ENCODE data around the gene NFIX.

The NFIX gene

DNA sequence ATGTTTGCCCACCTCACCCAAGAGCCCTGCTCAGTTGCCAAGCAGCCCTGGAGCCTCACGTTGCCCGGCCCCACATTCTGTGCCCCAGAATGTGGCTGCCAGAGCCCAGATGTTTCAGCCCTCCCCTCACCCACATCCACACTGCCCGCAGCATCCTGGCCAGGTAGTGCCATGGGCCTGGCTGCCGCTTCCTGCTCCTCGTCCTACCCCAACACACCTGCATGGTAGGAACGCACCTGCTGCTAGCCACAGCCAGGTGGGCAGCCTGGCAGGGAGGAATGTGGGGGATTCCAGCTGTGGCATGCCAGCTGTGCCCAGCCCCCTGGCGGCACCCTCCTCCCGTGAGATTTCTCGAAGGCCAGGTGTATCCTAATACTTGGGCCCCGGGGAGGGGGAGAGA, 7.5 kb upstream of the NFIX start:
- DNase-seq (ENCODE audit: low read depth in 2 of 2): no peak

DNA sequence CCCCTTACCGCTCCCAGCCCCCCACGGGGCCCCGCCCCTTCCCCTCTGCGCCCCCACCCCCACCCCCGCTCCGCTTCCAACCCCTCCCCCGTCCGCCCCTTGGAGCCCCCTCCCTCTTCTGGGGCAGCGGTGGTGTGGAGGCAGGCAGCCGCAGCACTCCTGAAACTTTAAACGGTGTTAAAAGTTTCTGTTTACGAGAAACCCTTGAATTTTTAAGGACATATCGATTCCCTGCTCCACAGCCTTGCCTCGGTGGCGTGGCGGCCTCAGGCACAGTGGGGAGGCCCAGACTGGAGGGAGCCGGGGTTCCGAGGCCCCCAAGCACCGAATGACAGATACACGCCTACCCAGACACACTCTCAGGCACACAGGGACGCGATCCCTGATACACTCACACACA, 4.8 kb upstream of the NFIX start:
- no peak for DNase-seq (ENCODE audit: low read depth in 2 of 2)

DNA sequence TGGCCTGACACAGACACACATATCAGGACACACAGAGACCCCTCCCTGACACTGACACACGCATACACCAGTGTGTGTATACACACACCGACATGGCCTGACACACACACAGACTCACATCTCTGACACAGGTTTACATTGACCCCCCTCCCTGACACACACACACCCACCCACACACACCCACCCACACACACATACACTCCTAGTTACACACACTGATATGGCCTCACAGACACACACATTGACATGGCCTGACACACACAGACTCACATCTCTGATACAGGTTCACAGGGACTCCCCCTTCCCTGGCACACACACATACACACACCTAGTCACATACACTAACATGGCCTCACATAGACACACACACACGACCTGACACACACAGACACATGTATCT, 4.4 kb upstream of the NFIX start:
- no peak for DNase-seq (ENCODE audit: low read depth in 2 of 2)

DNA sequence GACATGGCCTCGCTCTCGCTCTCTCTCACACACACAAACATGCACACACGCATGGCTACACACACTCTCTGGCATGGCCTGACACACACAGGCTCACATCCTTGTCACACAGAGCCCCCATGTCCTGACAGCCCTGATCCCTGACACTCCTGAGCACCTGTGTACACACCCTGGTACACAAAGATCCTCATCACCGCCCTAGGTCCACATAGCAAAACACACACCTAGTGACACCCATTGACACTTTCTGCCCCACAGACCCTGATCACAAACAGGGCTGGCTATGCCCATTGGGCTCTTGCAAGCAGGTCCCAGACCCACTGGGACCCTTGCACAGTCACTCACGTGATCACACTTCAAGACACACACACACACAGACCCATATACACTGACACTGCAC, 4.0 kb upstream of the NFIX start:
- DNase-seq (ENCODE audit: low read depth in 2 of 2): no peak

DNA sequence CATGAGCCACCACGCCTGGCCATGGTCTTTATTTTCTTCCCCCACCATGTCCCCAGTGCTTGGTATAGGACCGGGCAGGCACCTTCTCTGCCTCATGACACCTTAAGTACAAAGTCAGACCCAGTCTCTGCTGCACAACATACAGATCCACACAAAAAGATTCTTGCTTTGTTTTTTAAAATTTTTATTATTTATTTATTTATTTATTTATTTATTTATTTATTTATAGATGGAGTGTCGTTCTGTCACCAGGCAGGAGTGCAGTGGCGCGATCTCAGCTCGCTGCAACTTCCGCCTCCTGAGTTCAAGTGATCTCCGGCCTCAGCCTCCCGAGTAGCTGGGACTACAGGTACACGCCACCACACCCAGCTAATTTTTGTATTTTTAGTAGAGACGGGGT, 2.5 kb upstream of the NFIX start:
- DNase-seq (ENCODE audit: low read depth in 2 of 2): no peak

DNA sequence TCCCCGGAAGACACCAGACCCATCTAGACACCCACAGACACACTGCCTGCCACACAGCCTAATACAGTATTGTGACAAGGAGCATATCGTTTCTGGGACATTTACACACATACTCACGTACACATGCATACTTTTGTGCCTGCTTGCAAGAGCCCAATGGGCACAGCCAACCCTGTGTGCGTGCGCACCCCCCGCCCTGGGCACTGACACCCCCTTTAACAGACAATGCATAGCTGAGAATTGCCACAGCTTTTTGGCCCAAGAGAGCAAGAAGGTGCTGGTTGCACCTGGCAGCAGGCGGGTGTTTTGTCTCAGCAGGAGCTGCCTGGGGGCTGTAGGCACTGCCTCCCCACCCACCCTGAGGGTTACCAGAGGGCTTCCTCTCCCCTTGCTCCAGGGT, 1.7 kb upstream of the NFIX start:
- DNase-seq (ENCODE audit: low read depth in 2 of 2): no peak

DNA sequence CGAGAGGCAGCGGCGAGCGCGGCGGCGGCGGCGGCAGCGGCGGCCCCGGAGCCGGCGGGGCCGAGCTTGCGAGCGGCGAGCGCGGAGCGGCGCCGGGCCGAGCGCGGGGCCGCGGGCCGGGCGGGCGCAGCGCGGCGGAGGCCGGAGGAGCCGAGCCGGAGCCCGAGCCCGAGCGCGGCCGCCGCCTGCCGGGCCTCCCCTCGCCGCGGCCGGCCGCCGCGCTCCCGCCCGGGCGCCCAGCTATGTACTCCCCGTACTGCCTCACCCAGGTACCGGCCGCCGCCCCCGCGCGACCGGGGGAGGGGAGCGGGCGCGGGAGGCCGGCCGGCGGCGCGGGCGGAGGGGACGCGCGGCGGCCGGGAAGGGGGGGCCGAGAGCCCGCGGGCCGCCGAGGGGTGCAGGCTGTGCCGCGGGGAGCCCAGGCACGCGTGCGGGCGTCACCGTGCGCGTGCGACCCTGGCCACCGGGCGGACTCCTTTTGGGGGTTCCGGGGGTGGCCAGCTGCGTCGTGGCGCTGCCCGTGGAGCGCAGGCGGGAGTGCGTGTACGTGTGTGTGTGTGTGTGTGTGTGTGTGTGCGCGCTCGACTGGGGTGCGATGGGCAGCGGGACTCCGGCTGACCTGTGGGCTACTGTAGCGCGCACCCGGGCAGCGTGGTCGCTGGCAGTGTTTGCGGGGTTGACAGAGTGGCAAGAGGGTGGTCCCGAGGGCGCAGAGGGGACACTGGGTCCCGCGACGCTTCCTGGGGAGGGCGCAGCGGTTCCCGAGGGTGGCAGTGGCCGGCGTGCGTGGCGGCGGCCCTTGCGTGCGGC, 526 bp downstream of the NFIX start:
- DNase-seq (ENCODE audit: low read depth in 2 of 2): no peak

DNA sequence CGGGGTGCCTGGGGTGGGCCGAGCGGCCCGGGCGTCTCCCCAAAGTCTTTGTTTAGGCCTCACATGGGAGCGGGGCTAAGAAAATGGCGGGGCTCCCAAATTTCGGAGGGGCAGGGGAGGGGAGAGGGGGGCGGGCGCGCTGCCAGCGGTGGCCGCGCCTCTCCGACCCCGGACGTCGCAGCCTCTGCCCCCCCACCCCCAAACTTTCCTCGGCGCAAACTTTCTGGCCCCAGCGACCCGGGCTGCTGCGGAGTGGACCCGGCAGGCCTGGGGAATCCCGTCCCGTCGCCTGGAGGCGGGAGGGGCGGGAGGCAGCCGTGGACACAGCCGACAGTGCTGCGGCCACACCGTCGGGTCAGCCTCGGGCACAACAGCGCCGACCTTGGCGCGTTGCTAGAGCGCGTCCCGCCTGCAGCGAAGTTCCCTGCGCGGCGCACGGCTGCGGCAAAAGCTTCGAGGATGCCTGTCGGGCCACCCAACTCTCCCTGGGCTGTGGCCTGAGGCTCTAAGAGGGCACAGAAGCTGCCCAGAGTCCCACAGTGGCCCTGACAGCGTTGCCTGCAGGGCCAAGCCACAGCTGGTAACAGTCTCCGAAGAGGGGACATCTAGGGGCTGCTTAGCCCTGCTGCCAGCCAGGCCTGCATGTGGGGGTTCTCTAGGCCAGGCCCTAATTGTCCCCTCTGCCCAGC, 1.3 kb downstream of the NFIX start:
- DNase-seq (ENCODE audit: low read depth in 2 of 2): no peak

DNA sequence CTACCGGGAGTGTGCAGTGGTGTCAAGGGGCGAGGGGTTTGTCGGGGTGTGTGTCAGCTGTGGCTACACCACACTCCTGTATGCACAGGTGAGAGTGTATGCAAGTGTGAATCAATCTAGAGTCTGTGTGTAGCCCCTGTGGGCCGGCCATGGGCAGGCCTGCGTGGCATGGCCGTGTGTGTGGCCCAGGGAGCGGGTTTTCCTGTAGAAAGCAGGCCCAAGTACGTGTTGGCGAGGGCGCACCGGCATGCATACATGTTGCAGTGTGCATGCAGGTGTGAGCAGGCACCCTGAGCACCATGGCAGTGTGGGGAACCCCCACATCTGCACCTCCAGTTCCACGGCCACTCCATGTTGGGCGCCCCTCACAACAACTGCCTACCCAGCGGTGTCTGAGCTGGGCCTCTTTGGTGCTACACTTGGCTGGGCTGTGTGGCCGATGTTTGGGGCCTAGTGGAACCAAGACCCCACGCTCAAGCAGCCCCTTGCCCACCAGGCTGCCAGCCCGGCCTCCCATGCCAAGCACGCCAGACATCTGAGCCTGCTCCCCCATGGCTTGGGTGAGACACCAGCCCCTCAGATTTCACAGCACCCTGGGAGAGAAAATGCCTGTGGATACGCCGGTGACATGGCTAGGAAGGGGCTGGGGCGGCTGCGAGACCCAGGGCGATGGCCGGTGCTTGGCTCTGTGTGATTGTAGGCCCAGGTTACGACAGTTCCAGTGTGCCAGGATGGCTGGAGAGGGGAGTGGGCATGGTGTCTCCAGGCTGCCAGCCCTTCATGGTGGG, 2.1 kb downstream of the NFIX start:
- DNase-seq (ENCODE audit: low read depth in 2 of 2): no peak

DNA sequence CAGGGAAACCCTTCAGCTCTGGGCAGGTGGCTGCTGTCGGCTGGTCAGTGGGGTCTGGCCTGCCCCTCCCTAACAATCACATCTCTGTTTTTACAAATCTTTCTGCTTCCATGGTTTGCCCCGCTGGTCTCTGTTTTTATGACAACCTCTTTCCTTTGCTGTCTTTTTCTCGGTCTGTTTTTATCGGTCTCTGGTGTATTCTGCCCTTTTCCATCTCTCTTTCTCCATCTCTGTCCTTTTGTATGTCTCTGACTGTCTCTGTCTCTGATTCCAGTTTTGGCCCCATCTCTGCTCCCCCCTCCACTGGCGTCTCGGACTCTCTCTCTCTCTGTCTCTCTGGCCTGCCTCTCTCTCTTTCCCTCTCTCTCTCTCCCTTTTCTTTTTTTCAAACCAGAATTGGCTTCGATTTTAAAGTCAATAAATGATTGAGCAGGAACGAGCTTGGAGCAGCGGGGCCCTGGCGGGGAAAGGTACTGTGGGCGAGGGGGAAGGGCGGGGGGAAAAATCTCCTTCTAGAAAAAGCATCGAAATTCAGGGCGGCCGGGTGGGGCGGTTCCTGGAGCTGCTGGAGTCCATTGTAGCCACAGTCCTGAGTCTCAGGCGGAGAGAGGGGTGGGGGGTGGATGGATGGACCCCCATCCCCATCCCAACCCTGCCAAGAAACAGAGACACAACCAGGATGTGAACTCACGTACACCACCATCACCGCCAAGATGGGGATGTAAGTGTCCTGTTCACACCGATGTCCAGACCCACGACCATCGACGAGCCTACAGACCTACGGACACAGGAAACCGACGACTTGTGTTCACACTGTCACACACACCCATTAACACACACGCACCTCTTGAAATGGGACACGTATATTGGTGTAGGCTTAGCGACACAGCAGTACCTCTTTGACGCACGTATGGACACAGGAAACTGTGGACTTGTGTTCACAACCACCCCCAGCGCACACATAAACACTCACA, 3.0 kb downstream of the NFIX start:
- DNase-seq (ENCODE audit: low read depth in 2 of 2): no peak

DNA sequence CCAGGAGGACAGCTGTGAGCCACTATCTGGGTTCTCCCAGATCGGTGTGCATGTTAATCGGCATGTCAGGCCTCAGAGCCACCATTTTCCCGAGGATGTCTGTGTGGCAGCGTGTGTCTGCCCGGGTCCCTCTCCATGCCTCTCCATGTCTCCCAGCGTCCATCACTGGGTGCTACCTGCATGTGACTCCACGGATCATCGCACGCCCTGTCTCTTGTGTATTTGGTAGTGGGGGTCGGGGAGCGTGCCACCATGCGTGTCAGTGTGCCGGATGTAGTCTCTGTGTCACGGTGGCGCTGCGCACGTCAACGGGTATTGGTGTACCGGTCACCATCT, 5.9 kb downstream of the NFIX start:
- DNase-seq (ENCODE audit: low read depth in 2 of 2): no peak

DNA sequence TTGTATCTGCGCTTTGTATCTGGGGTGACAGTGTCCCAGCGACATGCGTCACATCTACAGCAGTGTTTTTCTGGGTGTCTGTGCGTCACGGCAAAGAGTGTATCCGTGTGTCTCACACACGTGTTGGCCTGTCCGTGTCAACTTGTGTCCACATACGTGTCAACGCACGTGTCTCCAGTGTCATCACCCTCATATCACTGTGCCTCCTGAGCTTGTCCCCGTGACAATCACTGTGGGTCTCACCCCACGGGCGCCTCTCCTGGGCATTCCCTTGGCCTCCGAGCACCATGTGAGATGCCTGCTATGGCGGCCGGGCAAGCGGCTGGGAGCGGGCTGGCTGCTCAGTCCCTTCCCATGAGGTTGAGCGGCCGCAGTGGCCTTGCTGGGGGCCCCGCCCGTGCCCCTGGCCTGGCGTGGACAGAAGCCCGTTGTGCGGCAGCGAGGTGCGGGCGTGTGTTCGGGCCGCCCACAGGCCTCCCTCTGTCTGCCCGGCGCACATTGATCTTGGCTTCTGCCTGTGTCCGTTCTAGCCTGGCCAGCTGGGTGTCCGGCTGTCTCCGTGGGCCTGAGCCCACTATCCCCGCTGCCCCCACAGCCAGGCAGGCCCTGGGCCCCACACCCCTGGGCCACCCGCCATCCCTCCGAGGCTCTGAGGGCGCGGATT, 6.4 kb downstream of the NFIX start:
- no peak for DNase-seq (ENCODE audit: low read depth in 2 of 2)

DNA sequence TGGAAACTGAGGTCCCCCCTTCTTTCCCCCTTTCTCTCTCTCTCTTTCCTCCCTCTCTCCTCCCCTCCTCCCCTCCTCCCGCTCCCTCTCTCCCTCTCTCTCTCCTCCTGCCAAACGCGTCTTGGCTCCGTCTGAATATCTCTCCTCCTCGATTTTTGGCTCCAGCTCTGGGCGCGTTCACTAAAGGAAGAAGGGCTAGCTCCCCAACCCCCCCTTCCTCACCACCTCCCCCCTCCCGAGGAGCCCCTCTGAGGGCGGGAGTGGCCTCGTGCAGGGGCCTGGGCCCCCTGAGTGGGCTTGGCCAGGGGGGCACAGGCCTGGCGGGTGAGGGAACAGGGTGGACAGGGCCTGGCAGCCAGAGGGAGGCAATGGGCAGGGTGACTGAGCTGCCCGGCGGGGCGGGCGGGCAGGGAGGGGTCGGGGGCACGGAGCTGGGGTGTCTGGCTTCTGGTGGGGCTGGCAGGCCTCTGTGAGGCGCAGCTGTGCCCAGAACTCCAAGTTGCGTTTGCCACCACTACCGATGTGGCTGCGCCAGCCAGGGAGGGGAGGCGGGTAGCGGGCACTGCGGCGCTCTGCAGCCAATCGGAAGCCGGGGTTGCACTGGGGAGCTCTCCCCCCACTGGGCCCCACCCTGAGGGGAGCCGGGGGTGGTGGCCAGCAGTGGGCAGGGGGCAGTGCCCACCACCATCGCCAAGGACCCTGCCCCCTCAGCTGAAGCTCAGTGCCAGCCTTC, 7.1 kb downstream of the NFIX start:
- no peak for DNase-seq (ENCODE audit: low read depth in 2 of 2)

DNA sequence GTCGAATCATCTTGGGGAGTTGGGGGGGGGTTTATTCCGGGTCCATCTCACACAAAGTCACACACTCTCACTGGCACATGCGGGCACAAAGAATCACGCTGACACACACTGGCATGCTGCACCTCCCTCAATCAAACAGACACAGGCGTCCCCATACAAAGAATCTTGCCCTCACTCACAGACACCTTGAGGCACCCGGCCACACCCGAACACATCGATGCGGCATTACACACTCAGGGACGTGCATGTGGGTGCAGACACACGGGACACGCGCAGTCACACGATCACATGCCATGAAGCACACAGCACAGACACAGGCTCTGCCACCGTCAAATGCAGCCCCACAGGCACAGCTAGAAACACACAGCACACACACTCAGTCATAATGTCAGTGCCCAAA, 7.8 kb downstream of the NFIX start:
- no peak for DNase-seq (ENCODE audit: low read depth in 2 of 2)

DNA sequence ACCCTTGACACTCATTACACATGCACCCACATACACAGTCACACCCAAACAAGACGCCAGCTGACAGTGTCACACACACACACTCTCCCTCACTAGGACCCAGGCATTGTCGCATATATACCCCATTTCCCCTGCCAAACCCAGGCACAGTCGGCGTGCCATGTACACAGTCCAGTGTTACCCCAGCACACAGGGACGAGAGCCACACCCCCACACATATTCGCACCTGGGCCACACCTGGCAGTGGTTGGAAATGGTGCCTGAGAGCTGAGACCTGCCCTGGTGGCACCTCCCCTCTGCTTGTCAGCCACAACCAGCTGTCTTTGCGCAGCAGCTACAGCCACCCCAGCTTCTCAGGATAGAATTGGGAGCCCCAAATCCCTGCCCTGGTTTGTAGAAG, 9.0 kb downstream of the NFIX start:
- DNase-seq (ENCODE audit: low read depth in 2 of 2): no peak

DNA sequence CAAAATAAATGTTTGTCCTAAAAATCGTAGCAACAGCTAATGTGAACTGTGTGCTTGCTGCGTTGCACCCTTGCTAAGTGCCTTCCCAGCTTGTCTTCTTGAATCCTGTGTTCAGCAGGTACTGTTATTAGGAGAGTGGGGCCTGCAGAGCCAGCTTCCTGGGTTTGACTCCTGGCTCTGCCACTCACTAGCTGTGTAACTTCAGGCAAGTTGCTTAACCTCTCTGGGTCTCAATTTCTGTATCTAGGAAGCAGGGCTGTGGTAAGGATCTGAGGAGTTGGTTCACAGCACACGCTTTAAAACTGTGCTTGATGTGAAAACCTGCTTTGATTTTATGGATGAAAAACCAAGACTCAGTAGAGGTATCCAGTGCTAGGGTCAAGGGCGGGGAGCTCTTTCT, 10.0 kb downstream of the NFIX start:
- DNase-seq (ENCODE audit: low read depth in 2 of 2): no peak

DNA sequence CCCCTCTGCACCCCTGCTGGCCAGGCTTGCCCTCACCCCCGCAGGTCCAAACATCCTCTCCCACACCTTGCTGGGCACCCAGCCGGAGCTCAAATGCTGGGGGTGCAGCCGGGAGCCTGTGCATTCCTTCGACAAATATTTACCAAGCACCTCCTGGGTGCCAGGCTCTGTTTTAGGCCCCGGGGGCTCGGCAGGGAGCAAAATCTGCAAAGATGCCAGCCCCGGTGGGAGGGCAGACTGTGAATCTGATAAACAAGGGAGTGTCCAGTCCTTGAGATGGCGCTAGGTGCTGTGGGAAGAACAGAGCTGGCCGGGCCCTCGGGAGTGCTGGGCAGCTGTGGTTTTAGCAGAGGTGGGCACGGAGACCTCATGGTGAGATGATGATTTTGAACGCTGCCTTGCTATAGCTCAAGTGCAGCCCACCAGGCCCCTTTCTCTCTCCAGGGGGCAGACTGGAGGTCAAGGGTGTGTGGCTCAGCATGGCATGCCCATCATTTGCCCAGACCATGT, 10.6 kb downstream of the NFIX start:
- no peak for DNase-seq (ENCODE audit: low read depth in 2 of 2)

DNA sequence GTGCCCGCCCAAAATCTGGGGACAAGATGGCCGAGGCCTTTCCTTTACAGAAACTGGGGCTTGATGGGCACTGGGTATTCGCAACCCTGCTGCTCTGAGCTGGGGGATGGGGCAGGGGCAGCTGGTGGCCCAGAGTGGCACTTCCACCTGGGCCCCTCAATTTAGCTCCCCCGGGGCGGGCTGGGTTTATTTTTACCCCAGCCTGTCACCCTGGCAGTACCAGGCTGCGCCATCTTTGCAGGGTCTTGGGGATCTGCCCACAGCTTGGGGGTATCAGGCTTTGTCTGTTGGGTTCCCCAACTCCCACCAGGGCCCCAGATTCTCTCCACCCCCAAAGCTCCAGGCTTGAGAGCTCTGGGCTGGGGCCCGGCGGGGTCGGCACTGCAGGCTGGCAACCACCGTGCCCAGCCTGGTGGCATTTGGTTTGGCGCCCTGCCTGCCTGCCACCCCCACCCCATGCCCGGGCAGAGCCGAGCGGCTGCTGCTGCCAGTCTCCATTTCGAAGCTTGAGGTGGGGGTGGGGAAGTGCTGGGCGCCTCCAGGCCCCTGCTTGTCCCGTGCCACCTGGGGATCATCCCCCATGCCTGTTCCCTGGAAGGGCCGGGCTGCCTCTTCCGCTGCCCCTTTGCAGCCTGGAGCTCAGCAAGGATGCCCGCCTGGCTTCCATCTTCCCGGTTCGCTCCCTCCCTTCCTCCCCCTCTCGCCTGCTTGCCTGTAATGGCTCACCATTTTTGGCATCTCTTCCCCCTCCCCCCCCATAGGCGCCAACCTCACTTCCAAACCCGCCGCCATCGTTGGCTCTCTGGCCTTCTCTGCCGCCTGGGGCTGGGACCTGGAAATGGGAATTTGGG, 11.4 kb downstream of the NFIX start:
- no peak for DNase-seq (ENCODE audit: low read depth in 2 of 2)

DNA sequence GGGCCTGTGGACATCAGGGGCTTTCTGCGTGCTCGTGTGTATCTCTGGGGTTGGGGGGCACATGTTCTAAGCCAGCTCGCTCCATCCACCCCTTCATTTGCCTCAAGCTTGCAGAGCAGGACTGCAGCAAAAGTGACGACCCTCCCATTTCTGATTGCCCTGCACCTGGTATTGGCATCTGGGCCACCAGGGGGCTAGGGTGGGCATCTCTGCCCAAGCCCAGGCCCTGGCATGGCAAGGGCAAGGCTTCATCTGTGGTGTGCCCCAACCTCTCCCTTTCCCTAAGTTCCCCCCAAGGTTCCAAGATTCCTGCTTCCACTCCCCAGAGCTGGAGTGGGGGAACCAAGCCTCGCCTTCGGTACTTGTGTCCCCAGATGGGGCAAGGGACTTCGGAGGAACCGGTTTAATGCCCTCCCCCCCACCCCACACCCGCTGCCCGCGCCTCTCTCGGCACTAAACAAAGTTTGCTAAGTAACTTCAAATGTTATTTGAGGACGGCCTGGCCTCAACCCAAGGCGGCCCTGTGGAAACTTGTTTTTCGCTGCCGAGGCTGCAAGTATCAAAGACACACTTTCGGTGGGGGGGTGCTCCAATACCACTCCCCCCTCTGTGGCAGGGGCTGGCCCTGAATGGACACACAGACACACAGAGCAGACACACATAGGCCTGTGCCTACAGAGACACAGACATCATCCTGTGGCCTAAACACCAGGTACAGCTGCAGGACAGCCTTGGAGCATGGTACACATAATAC, 12.2 kb downstream of the NFIX start:
- DNase-seq (ENCODE audit: low read depth in 2 of 2): no peak

Measured in stimulated activated CD8-positive, alpha-beta memory T cell treated with anti-CD3 and anti-CD28 coated beads, Interleukin-2, amount 100 ng/mL, for 48 hours (primary cell).